ENCODE data around the gene MAGIX.

The MAGIX gene

GRCh38 chrX:49184294-49185281 is 22.0 kb downstream of the MAGIX start:
- DNase-seq: no peak

- peak; percentile 61 for DNase-seq
Measured at GRCh38 chrX:49186125-49187027, 23.8 kb downstream of the MAGIX start, which contains the start of gene PRICKLE3. TSS of gene PRICKLE3 (minus strand) at chrX:49186373. CDS start at chrX:49186297, 76 bp downstream.

GRCh38 chrX:49187028-49187394 is 24.5 kb downstream of the MAGIX start:
- DNase-seq: no peak

GRCh38 chrX:49187526-49187925 is 25.0 kb downstream of the MAGIX start:
- no peak for DNase-seq

- DNase-seq: no peak
Measured at GRCh38 chrX:49188468-49189076, 26.0 kb downstream of the MAGIX start.

GRCh38 chrX:49189606-49190005 is 27.0 kb downstream of the MAGIX start:
- no peak for DNase-seq

GRCh38 chrX:49190821-49191573 is 28.4 kb downstream of the MAGIX start:
- DNase-seq: peak; percentile 92

GRCh38 chrX:49191574-49192011 is 29.0 kb downstream of the MAGIX start:
- DNase-seq: no peak

- no peak for DNase-seq
Measured at GRCh38 chrX:49192722-49193328, 30.3 kb downstream of the MAGIX start.

GRCh38 chrX:49193542-49193964 is 31.0 kb downstream of the MAGIX start:
- DNase-seq: no peak

GRCh38 chrX:49197543-49198087 is 35.1 kb downstream of the MAGIX start:
- DNase-seq: no peak

- DNase-seq: no peak
Measured at GRCh38 chrX:49198540-49199314, 36.2 kb downstream of the MAGIX start.

GRCh38 chrX:49199315-49199595 is 36.7 kb downstream of the MAGIX start:
- DNase-seq: no peak

- peak; percentile 86 for DNase-seq
Measured at GRCh38 chrX:49199906-49200771, 37.6 kb downstream of the MAGIX start, which contains the start of gene SYP. TSS of gene SYP (minus strand) at chrX:49200193. CDS start at chrX:49200186, 7 bp downstream.

GRCh38 chrX:49202022-49202421 is 39.5 kb downstream of the MAGIX start:
- DNase-seq: no peak

- DNase-seq: no peak
Measured at GRCh38 chrX:49203536-49203935, 41.0 kb downstream of the MAGIX start.

GRCh38 chrX:49204017-49204416 is 41.5 kb downstream of the MAGIX start:
- DNase-seq: no peak

- DNase-seq: no peak
Measured at GRCh38 chrX:49204709-49205108, 42.2 kb downstream of the MAGIX start.

GRCh38 chrX:49205443-49205842 is 42.9 kb downstream of the MAGIX start:
- DNase-seq: no peak

- no peak for DNase-seq
Measured at GRCh38 chrX:49206543-49206942, 44.0 kb downstream of the MAGIX start.
